K562 (cell line): Measurements from ENCODE around the gene INPP5E. TPM values are rescaled to one million over a fixed set of nuclear protein-coding genes. Genes with fewer than 3 reads are reported as not detected.

ENCODE experiments used
- ARID4B ChIP-seq: sonication (generic); formaldehyde crosslinking; IDR thresholded peaks from 2 replicates; pipeline ENCODE4 v1.8.0; 2022; ENCODE audit warnings: mild to moderate bottlenecking, missing genetic modification reagents
- CCNT2 ChIP-seq: IDR thresholded peaks from 2 replicates; pipeline ENCODE4 v1.6.1; 2011; ENCODE audit warnings: borderline replicate concordance, low read depth, mild to moderate bottlenecking, moderate library complexity, mixed read lengths, low read length; ENCODE audit not compliant: insufficient read length; ENCODE audit errors: extremely low read depth
- E2F1 ChIP-seq: sonication (generic); formaldehyde crosslinking; IDR thresholded peaks from 2 replicates; pipeline ENCODE4 v1.8.1; 2023; ENCODE audit warnings: mild to moderate bottlenecking, missing genetic modification reagents, moderate library complexity
- EZH2 ChIP-seq: IDR thresholded peaks from 2 replicates; pipeline ENCODE4 v1.6.1; 2012; ENCODE audit warnings: low read depth, mild to moderate bottlenecking, inconsistent platforms, low read length, borderline replicate concordance
- GABPB1 ChIP-seq: sonication (generic); formaldehyde crosslinking; IDR thresholded peaks from 2 replicates; pipeline ENCODE4 v1.8.0; 2022; ENCODE audit warnings: mild to moderate bottlenecking, missing genetic modification reagents
- HDAC6 ChIP-seq: IDR thresholded peaks from 2 replicates; pipeline ENCODE4 v1.6.1; 2012; ENCODE audit warnings: low read depth, mild to moderate bottlenecking, control low read depth, inconsistent platforms, low read length, moderate library complexity
- KAT8 ChIP-seq: fragments of 450-650 bp; IDR thresholded peaks from 2 replicates; pipeline ENCODE4 v1.6.1; 2016; ENCODE audit warnings: low read depth, mild to moderate bottlenecking
- LEF1 ChIP-seq: fragments of 450-650 bp; IDR thresholded peaks from 2 replicates; pipeline ENCODE4 v1.6.1; 2016; ENCODE audit warnings: mild to moderate bottlenecking
- MAZ ChIP-seq, 2 experiments: fragments of 450-650 bp in 1 of 2; sonication (generic) in 1 of 2; formaldehyde crosslinking; IDR thresholded peaks in 1 of 2; conservative IDR thresholded peaks in 1 of 2; 2 replicates each; pipeline versions ENCODE4 v1.4.0 to v1.5.0; 2020; ENCODE audit warnings: mild to moderate bottlenecking in 1 of 2, missing genetic modification reagents in 1 of 2
- MYBL2 ChIP-seq, 2 experiments: fragments of 450-650 bp in 1 of 2; sonication (generic) in 1 of 2; formaldehyde crosslinking in 1 of 2; IDR thresholded peaks; 2 replicates each; pipeline versions ENCODE4 v1.6.1 to v1.8.1; 2017 to 2022; ENCODE audit warnings: borderline replicate concordance in 1 of 2, inconsistent platforms in 1 of 2, low read depth in 1 of 2, mild to moderate bottlenecking in 1 of 2, missing genetic modification reagents in 1 of 2, moderate library complexity in 1 of 2
- NRF1 ChIP-seq, 2 experiments: fragments of 450-650 bp; IDR thresholded peaks in 1 of 2; conservative IDR thresholded peaks in 1 of 2; 2 replicates each; pipeline ENCODE4 v1.6.1; 2014; ENCODE audit warnings: mild to moderate bottlenecking in 2 of 2
- ZNF124 ChIP-seq: sonication (generic); formaldehyde crosslinking; IDR thresholded peaks from 2 replicates; pipeline ENCODE4 v1.8.1; 2022; ENCODE audit warnings: missing genetic modification reagents
- ZNF263 ChIP-seq: sonication (generic); formaldehyde crosslinking; IDR thresholded peaks from 2 replicates; pipeline ENCODE4 v1.8.0; 2022; ENCODE audit warnings: mild to moderate bottlenecking, missing genetic modification reagents, borderline replicate concordance
- ZNF398 ChIP-seq: fragments of 250-450 bp; sonication (Bioruptor Pico); IDR thresholded peaks from 2 replicates; pipeline ENCODE4 v1.8.0; 2021; ENCODE audit warnings: moderate library complexity, mild to moderate bottlenecking, inconsistent platforms
- ZNF449 ChIP-seq: fragments of 250-450 bp; sonication (Bioruptor Pico); IDR thresholded peaks from 2 replicates; pipeline ENCODE4 v1.8.0; 2022; ENCODE audit warnings: moderate library complexity, mild to moderate bottlenecking, inconsistent platforms
- ZNF507 ChIP-seq: conservative IDR thresholded peaks from 2 replicates; pipeline ENCODE4 v1.6.1; 2017; ENCODE audit warnings: missing genetic modification characterization, missing compliant biosample characterization
- polyA plus RNA-seq, 8 experiments: library from polyadenylated mRNA; depleted of rRNA in 4 of 8; stranded (reverse) in 5 of 8; unstranded in 3 of 8; fragments of >200 nt; fragmentation: Nextera tagmentation in 2 of 8; fragmentation: Illumina TruSeq in 1 of 8; extraction: Ambion mirVana in 2 of 8; extraction: Trizol in 1 of 8; gene quantifications; 2 replicates each; pipeline versions ENCODE4 v1.2.1 to v1.2.3, GENCODE V29; 2011 to 2014; ENCODE audit warnings: inconsistent platforms in 1 of 8, missing spikeins in 1 of 8
- total RNA-seq, 7 experiments: library from RNA; depleted of rRNA in 6 of 7; stranded (reverse); fragments of >200 nt in 6 of 7; fragmentation: Illumina TruSeq in 2 of 7; extraction: Trizol in 2 of 7; gene quantifications; 2 replicates each; pipeline versions ENCODE4 v1.2.1 to v1.2.3, GENCODE V29; 2011 to 2021; ENCODE audit warnings: low replicate concordance in 1 of 7

The INPP5E gene
- total and polyA plus RNA-seq, 9 of the 15 experiments (the other 6 are each of a cell fraction or from before 2014, with no cell fraction given) = 0.38 to 17.4 (median 4.9) TPM

- TF ChIP-seq ARID4B (CRISPR knock-in tag) (peak; percentile 50; the same call in 1 of the 2 replicates), ZNF398 (CRISPR knock-in tag) (no peak), KAT8 (no peak), MAZ (CRISPR knock-in tag; conservative IDR thresholded peaks at IDR 0.05 in 1 of 2, IDR thresholded peaks at IDR 0.05 in 1 of 2) (0 out of 4 replicates have a peak, but pooled peaks of 1 of the 2 experiments have one; percentile 12), E2F1 (CRISPR knock-in tag) (no peak; the same call in 1 of the 2 replicates), ZNF263 (CRISPR knock-in tag) (0 out of 2 replicates have a peak, but pooled peaks have one; percentile 29), ZNF449 (CRISPR knock-in tag) (no peak), ZNF507 (tag) (no peak), LEF1 (no peak), CCNT2 (peak; percentile 16), MYBL2 (IDR thresholded peaks at IDR 0.05; ENCODE audit: low read depth) (no peak), MYBL2 (CRISPR knock-in tag; IDR thresholded peaks at IDR 0.05; ENCODE audit: borderline replicate concordance) (no peak), ZNF124 (peak; percentile 53; the same call in 1 of the 2 replicates), EZH2 (no peak), GABPB1 (CRISPR knock-in tag) (0 out of 2 replicates have a peak, but pooled peaks have one; percentile 11), HDAC6 (no peak), NRF1 (conservative IDR thresholded peaks at IDR 0.05 in 1 of 2, IDR thresholded peaks at IDR 0.05 in 1 of 2) (peak; percentile 46 to 54; a peak in 3 of 4 replicates)
These were observed 831 bp downstream of the INPP5E start (continued) for GRCh38 chr9:136438548-136439480.
